ENCODE data around the gene NPPC.

NPPC gene

DNA sequence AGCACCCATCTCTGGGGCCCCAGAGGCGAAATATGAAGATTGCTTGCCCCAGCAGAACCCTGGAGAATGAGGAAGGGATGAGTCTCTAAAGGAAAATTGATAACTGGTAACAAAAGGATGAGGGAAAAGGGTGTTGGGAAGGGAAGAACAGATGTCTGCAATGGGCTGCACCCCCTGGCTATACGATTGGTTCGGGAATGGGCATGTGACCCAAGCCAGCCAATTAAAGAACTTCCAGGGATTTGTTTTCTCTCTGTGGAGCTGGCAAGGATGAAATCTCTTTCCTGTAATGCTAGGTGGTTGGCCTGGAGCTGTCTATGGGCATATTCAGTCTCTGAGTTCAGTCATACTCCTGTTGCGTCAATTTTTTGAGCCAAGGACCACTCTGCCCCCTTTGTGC, 12.8 kb upstream of the NPPC start:
- no peaks in the 10 kb centered on the region for H3K36me3 Mint-ChIP-seq (ENCODE audit: low read depth)
- peaks cover 9% of the 10 kb centered on the region for H3K4me1 Mint-ChIP-seq
- peaks cover 7% of the 10 kb centered on the region for H3K27me3 Mint-ChIP-seq (ENCODE audit: low read depth)
- no peaks in the 10 kb centered on the region for H3K9me3 Mint-ChIP-seq
- no peak overlapping the region for H3K27ac Mint-ChIP-seq
- TF ChIP-seq, protein P1, sequence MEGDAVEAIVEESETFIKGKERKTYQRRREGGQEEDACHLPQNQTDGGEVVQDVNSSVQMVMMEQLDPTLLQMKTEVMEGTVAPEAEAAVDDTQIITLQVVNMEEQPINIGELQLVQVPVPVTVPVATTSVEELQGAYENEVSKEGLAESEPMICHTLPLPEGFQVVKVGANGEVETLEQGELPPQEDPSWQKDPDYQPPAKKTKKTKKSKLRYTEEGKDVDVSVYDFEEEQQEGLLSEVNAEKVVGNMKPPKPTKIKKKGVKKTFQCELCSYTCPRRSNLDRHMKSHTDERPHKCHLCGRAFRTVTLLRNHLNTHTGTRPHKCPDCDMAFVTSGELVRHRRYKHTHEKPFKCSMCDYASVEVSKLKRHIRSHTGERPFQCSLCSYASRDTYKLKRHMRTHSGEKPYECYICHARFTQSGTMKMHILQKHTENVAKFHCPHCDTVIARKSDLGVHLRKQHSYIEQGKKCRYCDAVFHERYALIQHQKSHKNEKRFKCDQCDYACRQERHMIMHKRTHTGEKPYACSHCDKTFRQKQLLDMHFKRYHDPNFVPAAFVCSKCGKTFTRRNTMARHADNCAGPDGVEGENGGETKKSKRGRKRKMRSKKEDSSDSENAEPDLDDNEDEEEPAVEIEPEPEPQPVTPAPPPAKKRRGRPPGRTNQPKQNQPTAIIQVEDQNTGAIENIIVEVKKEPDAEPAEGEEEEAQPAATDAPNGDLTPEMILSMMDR (IDR thresholded peaks at IDR 0.05; ENCODE audit: unreplicated experiment in 3 of 3): no peak
- no peak overlapping the region for H3K4me3 Mint-ChIP-seq

GRCh38 chr2:231937057-231937456, 10.9 kb upstream of the NPPC start:
- Mint-ChIP-seq H3K4me3 (no peak overlapping the region), H3K27me3 (ENCODE audit: low read depth) (peaks cover 15% of the 10 kb centered on the region), H3K27ac (no peak overlapping the region), H3K36me3 (ENCODE audit: low read depth) (no peaks in the 10 kb centered on the region), H3K4me1 (peaks cover 16% of the 10 kb centered on the region), H3K9me3 (no peaks in the 10 kb centered on the region)
- TF ChIP-seq, protein P1 (IDR thresholded peaks at IDR 0.05; ENCODE audit: unreplicated experiment in 3 of 3): no peak

DNA sequence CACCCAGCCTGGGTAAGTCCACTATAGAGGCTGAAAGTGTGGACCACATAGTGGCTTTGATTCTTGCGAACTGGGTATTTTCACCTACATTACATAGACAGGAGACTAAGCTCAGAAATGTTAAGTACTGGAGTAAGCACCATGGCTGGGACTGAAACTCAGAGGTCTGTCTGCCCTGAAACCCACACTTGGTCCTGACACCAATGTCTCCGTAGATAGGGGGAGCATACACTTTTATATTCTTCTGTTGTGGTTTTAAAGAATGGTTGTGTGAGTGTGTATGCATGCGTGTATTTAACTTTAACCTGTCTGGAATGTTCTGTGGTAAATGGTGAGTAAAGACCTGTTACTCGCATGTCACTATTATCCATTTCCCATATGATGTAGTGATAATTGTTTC, 10.3 kb upstream of the NPPC start:
- TF ChIP-seq, protein P1 (IDR thresholded peaks at IDR 0.05; ENCODE audit: unreplicated experiment in 3 of 3): no peak
- Mint-ChIP-seq H3K27me3 (ENCODE audit: low read depth) (peaks cover 20% of the 10 kb centered on the region), H3K4me1 (peaks cover 19% of the 10 kb centered on the region), H3K9me3 (no peaks in the 10 kb centered on the region), H3K4me3 (no peak overlapping the region), H3K36me3 (ENCODE audit: low read depth) (no peaks in the 10 kb centered on the region), H3K27ac (no peak overlapping the region)

DNA sequence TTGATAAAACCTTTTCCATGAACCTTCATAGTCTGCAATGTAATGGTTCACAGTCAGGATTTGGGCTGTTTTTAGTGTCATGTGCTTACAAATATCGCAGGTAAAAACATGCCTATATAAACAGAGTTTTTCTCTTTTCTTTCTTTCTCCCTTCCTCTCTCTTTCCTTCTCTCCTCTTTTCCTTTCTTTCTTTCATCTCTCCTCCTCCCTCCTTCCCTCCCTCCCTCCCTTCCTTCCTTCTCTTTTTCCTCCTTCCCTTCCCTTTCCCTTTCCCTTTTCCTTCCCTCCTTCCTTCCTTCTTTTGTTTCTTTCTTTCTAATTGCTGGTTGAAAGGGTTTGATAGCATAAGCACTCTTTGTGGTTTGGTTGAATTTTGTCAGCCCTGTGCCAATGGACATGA, 9.6 kb upstream of the NPPC start:
- TF ChIP-seq, protein P1 (IDR thresholded peaks at IDR 0.05; ENCODE audit: unreplicated experiment in 3 of 3): no peak
- peaks cover 26% of the 10 kb centered on the region for H3K4me1 Mint-ChIP-seq
- peaks cover 27% of the 10 kb centered on the region for H3K27me3 Mint-ChIP-seq (ENCODE audit: low read depth)
- no peak overlapping the region for H3K27ac Mint-ChIP-seq
- H3K9me3 Mint-ChIP-seq: no peaks in the 10 kb centered on the region
- H3K4me3 Mint-ChIP-seq: no peak overlapping the region
- H3K36me3 Mint-ChIP-seq (ENCODE audit: low read depth): no peaks in the 10 kb centered on the region

DNA sequence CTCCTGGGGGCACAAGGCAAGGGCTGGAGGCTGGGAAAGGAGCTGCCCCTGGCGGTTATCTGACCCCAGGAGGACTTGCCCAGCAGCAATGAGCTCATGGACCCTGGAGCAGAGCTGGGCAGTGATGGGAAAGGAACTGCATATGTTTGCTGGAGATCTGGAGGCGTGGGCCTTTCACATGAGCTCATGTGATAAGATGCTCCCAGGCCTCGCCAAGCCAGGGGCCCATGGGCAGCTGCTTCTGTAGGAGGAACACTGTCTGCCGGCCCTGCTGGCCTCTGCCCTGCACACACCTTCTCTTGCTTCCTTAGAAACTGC, 9.0 kb upstream of the NPPC start:
- H3K4me1 Mint-ChIP-seq: peaks cover 29% of the 10 kb centered on the region
- no peaks in the 10 kb centered on the region for H3K9me3 Mint-ChIP-seq
- peaks cover 27% of the 10 kb centered on the region for H3K27me3 Mint-ChIP-seq (ENCODE audit: low read depth)
- no peak overlapping the region for H3K4me3 Mint-ChIP-seq
- TF ChIP-seq, protein P1 (IDR thresholded peaks at IDR 0.05; ENCODE audit: unreplicated experiment in 3 of 3): no peak
- no peak overlapping the region for H3K27ac Mint-ChIP-seq
- no peaks in the 10 kb centered on the region for H3K36me3 Mint-ChIP-seq (ENCODE audit: low read depth)

GRCh38 chr2:231934441-231935206, 8.4 kb upstream of the NPPC start:
- Mint-ChIP-seq H3K9me3 (no peaks in the 10 kb centered on the region), H3K36me3 (ENCODE audit: low read depth) (no peaks in the 10 kb centered on the region), H3K4me1 (peaks cover 29% of the 10 kb centered on the region), H3K4me3 (no peak overlapping the region), H3K27ac (no peak overlapping the region), H3K27me3 (ENCODE audit: low read depth) (peaks cover 27% of the 10 kb centered on the region)
- TF ChIP-seq, protein P1 (IDR thresholded peaks at IDR 0.05; ENCODE audit: unreplicated experiment in 3 of 3): no peak
